Activated naive CD8-positive, alpha-beta T cell treated with anti-CD3 and anti-CD28 coated beads, Interleukin-2, amount 50 U/mL, for 24 hours (primary cell): Measurements from ENCODE around the gene CDKL5.

ENCODE experiments used
- ATAC-seq: fragments of 150-1000 bp; cut with Tn5 transposase; one replicate; pipeline ENCODE4 v1.10.0; 2021
- DNase-seq: peaks from one replicate; pipeline ENCODE4 v3.0.0; 2021
- H3K27ac Mint-ChIP-seq: one replicate; pipeline ENCODE4 v1.8.0; 2021; ENCODE audit warnings: mild to moderate bottlenecking, mixed read lengths
- H3K27me3 Mint-ChIP-seq: one replicate; pipeline ENCODE4 v1.8.0; 2021; ENCODE audit warnings: mixed read lengths
- H3K36me3 Mint-ChIP-seq: one replicate; pipeline ENCODE4 v1.8.0; 2021; ENCODE audit warnings: low read depth, mixed read lengths
- H3K4me1 Mint-ChIP-seq: one replicate; pipeline ENCODE4 v1.8.0; 2021; ENCODE audit warnings: mixed read lengths
- H3K4me3 Mint-ChIP-seq: one replicate; pipeline ENCODE4 v1.8.0; 2021; ENCODE audit warnings: mild to moderate bottlenecking, moderate library complexity, mixed read lengths
- H3K9me3 Mint-ChIP-seq: one replicate; pipeline ENCODE4 v1.8.0; 2021; ENCODE audit warnings: mixed read lengths

Gene CDKL5

GRCh38 chrX:18491587-18492340 is 66.4 kb downstream of the CDKL5 start:
- H3K27ac Mint-ChIP-seq: no peak overlapping the region
- H3K4me3 Mint-ChIP-seq: no peak overlapping the region
- no peak for ATAC-seq
- H3K4me1 Mint-ChIP-seq: no peaks in the 10 kb centered on the region
- no peaks in the 10 kb centered on the region for H3K27me3 Mint-ChIP-seq
- DNase-seq: no peak
- H3K9me3 Mint-ChIP-seq: no peaks in the 10 kb centered on the region
- no peaks in the 10 kb centered on the region for H3K36me3 Mint-ChIP-seq

- no peaks in the 10 kb centered on the region for H3K9me3 Mint-ChIP-seq
- ATAC-seq: no peak
- H3K36me3 Mint-ChIP-seq: no peaks in the 10 kb centered on the region
- H3K4me3 Mint-ChIP-seq: no peak overlapping the region
- peaks cover 10% of the 10 kb centered on the region for H3K4me1 Mint-ChIP-seq
- no peak for DNase-seq
- H3K27ac Mint-ChIP-seq: no peak overlapping the region
- no peaks in the 10 kb centered on the region for H3K27me3 Mint-ChIP-seq
Observed at GRCh38 chrX:18534949-18535348, 109.5 kb downstream of the CDKL5 start.

DNA sequence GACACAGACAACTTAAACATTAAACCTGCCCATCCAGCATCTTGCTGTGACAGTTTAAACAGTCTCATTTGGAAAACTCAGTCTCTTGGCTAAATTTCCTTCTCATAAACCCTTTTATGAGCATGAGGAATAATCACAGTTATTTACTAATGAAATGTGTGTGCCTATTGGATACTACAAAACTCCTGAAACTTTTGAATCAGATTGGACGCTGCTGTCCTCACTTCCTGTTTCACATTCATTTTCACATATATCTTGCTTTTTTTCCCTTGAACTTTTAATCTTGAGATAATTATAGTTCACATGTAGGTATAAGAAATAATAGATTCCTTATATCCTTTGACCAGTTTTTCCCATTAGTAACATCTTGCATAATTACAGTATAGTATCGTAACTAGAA is 111.7 kb downstream of the CDKL5 start:
- H3K36me3 Mint-ChIP-seq: no peaks in the 10 kb centered on the region
- H3K27me3 Mint-ChIP-seq: no peaks in the 10 kb centered on the region
- no peak for ATAC-seq
- H3K4me1 Mint-ChIP-seq: peaks cover 10% of the 10 kb centered on the region
- no peak for DNase-seq
- no peaks in the 10 kb centered on the region for H3K9me3 Mint-ChIP-seq
- no peak overlapping the region for H3K27ac Mint-ChIP-seq
- no peak overlapping the region for H3K4me3 Mint-ChIP-seq

DNA sequence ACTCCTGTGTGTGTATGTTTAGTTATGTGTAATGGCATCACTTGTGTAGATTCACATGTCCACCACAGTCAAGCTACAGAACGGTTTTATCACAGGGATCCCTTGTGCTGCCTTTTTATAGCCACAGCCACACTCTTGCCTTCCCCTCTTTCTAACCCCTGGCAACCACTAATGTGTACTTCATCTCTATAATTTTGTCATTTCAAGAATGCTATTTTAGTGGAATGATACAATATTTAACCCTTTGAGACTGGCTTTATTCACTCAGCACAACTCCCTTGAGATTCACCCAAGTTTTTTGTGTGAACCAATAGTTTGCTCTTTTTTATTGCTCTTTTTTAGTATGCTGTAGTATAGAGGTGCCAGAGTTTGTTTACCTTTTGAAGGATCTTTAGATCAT is 112.1 kb downstream of the CDKL5 start:
- no peak for DNase-seq
- peaks cover 10% of the 10 kb centered on the region for H3K4me1 Mint-ChIP-seq
- H3K27ac Mint-ChIP-seq: no peak overlapping the region
- no peak for ATAC-seq
- no peak overlapping the region for H3K4me3 Mint-ChIP-seq
- no peaks in the 10 kb centered on the region for H3K9me3 Mint-ChIP-seq
- H3K36me3 Mint-ChIP-seq: no peaks in the 10 kb centered on the region
- H3K27me3 Mint-ChIP-seq: no peaks in the 10 kb centered on the region

DNA sequence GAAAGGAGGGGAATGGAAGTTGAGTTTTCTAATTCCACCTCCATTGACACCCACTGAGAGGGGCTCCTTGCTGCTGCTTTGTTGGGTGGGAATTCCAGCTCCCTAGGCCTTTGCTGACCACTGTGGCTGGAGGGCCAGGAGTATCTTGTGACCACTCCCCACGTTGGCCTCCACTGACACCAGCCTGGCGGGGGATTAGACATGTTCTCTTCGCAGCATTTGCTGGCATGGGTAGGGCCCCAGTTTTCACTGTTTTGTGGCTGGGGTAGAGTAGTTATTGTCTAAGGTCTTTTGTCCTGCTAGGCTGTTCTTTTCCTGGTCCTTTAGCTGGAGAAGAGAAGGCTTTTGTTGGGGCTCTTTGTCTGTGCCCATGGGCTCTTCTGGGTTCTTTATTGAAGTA is 116.7 kb downstream of the CDKL5 start:
- H3K27ac Mint-ChIP-seq: no peak overlapping the region
- no peak for DNase-seq
- ATAC-seq: no peak
- H3K9me3 Mint-ChIP-seq: no peaks in the 10 kb centered on the region
- H3K4me3 Mint-ChIP-seq: no peak overlapping the region
- H3K36me3 Mint-ChIP-seq: no peaks in the 10 kb centered on the region
- H3K27me3 Mint-ChIP-seq: no peaks in the 10 kb centered on the region
- H3K4me1 Mint-ChIP-seq: peaks cover 3% of the 10 kb centered on the region

GRCh38 chrX:18542905-18543304 is 117.5 kb downstream of the CDKL5 start:
- Mint-ChIP-seq H3K27ac (no peak overlapping the region), H3K27me3 (no peaks in the 10 kb centered on the region), H3K4me3 (no peak overlapping the region), H3K36me3 (no peaks in the 10 kb centered on the region), H3K4me1 (no peaks in the 10 kb centered on the region), H3K9me3 (no peaks in the 10 kb centered on the region)
- DNase-seq (no peak), ATAC-seq (no peak)

GRCh38 chrX:18543738-18544137 is 118.3 kb downstream of the CDKL5 start:
- Mint-ChIP-seq H3K27ac (no peak overlapping the region), H3K4me1 (no peaks in the 10 kb centered on the region), H3K27me3 (no peaks in the 10 kb centered on the region), H3K9me3 (no peaks in the 10 kb centered on the region), H3K36me3 (no peaks in the 10 kb centered on the region), H3K4me3 (no peak overlapping the region)
- DNase-seq: no peak
- ATAC-seq: no peak

GRCh38 chrX:18545771-18546170 is 120.4 kb downstream of the CDKL5 start:
- Mint-ChIP-seq H3K9me3 (no peaks in the 10 kb centered on the region), H3K27ac (no peak overlapping the region)

DNA sequence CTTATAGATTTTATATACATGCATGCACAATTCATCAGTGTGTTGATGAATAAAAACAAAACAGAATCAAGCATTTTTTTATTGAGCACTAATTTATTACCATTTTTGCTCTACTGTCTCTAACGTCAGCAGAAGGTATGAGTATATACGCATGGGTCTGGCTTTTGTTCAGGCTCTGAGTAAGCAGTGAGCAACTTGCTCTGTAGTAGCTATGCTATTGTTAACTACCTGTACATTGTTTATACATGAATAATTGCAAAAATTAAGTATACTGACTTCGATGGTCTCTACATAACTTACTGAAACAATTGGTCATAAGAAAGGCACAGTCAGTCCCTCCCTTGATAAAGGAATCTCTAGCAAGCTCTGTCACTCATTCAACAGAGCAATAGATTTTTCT is 123.6 kb downstream of the CDKL5 start:
- no peaks in the 10 kb centered on the region for H3K4me1 Mint-ChIP-seq
- H3K4me3 Mint-ChIP-seq: no peak overlapping the region
- no peaks in the 10 kb centered on the region for H3K36me3 Mint-ChIP-seq
- H3K27ac Mint-ChIP-seq: no peak overlapping the region
- DNase-seq: no peak
- no peak for ATAC-seq
- H3K27me3 Mint-ChIP-seq: no peaks in the 10 kb centered on the region
- H3K9me3 Mint-ChIP-seq: no peaks in the 10 kb centered on the region

More at GRCh38 chrX:18545771-18546170, 120.4 kb downstream of the CDKL5 start:
- Mint-ChIP-seq H3K4me1 (no peaks in the 10 kb centered on the region), H3K4me3 (no peak overlapping the region), H3K27me3 (no peaks in the 10 kb centered on the region), H3K36me3 (no peaks in the 10 kb centered on the region)
- no peak for DNase-seq
- no peak for ATAC-seq

DNA sequence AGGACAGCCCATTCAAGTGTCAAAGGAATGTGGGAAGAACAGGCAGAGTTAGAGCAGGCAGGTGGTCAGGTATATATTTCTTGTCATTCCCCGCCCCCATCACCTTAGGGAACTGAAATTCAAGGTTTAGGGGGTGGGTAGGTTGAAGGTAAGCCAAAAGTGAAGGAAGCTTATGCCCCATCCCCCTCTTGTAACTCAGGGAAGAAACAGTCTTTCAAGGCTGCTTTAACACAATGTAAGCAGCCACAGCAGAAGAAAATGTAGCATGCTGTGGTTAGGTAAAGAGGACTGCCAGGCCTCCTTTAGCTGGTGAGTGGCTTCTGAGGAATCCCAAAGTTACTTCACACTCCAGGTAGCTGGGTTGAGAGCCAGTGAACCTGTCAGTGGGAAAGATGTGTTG is 124.2 kb downstream of the CDKL5 start:
- ATAC-seq (no peak), DNase-seq (no peak)
- Mint-ChIP-seq H3K9me3 (no peaks in the 10 kb centered on the region), H3K4me3 (no peak overlapping the region), H3K27ac (no peak overlapping the region), H3K27me3 (no peaks in the 10 kb centered on the region), H3K36me3 (no peaks in the 10 kb centered on the region), H3K4me1 (no peaks in the 10 kb centered on the region)

- H3K27ac Mint-ChIP-seq: no peak overlapping the region
- DNase-seq: no peak
- no peaks in the 10 kb centered on the region for H3K27me3 Mint-ChIP-seq
- no peak for ATAC-seq
- H3K36me3 Mint-ChIP-seq: no peaks in the 10 kb centered on the region
- H3K4me3 Mint-ChIP-seq: no peak overlapping the region
- no peaks in the 10 kb centered on the region for H3K9me3 Mint-ChIP-seq
- no peaks in the 10 kb centered on the region for H3K4me1 Mint-ChIP-seq
Observed at GRCh38 chrX:18557879-18558278, 132.5 kb downstream of the CDKL5 start.

DNA sequence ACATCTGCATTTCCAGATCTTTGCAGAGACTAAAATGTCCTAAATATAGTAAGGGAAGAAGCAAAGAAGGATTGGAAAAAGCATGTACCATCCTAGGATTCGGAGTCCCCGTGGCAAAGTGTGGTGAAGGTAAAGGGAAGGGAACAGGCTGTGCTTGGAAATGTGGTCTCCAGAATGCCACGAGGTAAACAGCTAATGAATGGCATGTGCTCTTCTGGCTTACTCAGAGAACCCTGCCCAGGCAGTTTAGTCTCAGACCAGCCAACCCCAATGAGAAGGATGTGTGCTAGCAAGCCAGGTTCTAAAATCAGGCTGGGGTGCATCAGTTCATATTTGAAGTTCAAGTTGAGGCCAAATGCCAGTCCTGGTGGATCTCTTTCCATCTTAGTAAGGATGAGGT is 133.4 kb downstream of the CDKL5 start:
- no peak overlapping the region for H3K4me3 Mint-ChIP-seq
- H3K36me3 Mint-ChIP-seq: no peaks in the 10 kb centered on the region
- ATAC-seq: no peak
- DNase-seq: no peak
- H3K27ac Mint-ChIP-seq: no peak overlapping the region
- H3K9me3 Mint-ChIP-seq: no peaks in the 10 kb centered on the region
- no peaks in the 10 kb centered on the region for H3K4me1 Mint-ChIP-seq
- H3K27me3 Mint-ChIP-seq: no peaks in the 10 kb centered on the region

GRCh38 chrX:18561020-18561419 is 135.6 kb downstream of the CDKL5 start:
- Mint-ChIP-seq H3K36me3 (no peaks in the 10 kb centered on the region), H3K27me3 (no peaks in the 10 kb centered on the region), H3K9me3 (no peaks in the 10 kb centered on the region), H3K4me1 (no peaks in the 10 kb centered on the region), H3K4me3 (no peak overlapping the region), H3K27ac (no peak overlapping the region)
- DNase-seq: no peak
- ATAC-seq: no peak

- H3K27ac Mint-ChIP-seq: no peak overlapping the region
- DNase-seq (no peak), ATAC-seq (no peak)
- H3K4me1 Mint-ChIP-seq: no peaks in the 10 kb centered on the region
- H3K4me3 Mint-ChIP-seq: no peak overlapping the region
- H3K9me3 Mint-ChIP-seq: no peaks in the 10 kb centered on the region
- H3K27me3 Mint-ChIP-seq: no peaks in the 10 kb centered on the region
- no peaks in the 10 kb centered on the region for H3K36me3 Mint-ChIP-seq
Observed at GRCh38 chrX:18565727-18566126, 140.3 kb downstream of the CDKL5 start.

- no peaks in the 10 kb centered on the region for H3K4me1 Mint-ChIP-seq
- H3K27me3 Mint-ChIP-seq: no peaks in the 10 kb centered on the region
- DNase-seq (no peak), ATAC-seq (no peak)
- H3K4me3 Mint-ChIP-seq: no peak overlapping the region
- H3K36me3 Mint-ChIP-seq: no peaks in the 10 kb centered on the region
- H3K27ac Mint-ChIP-seq: no peak overlapping the region
- H3K9me3 Mint-ChIP-seq: no peaks in the 10 kb centered on the region
Observed at GRCh38 chrX:18566748-18567147, 141.3 kb downstream of the CDKL5 start.

GRCh38 chrX:18573556-18573955 is 148.1 kb downstream of the CDKL5 start:
- no peak for DNase-seq
- ATAC-seq: no peak
- Mint-ChIP-seq H3K9me3 (no peaks in the 10 kb centered on the region), H3K36me3 (no peaks in the 10 kb centered on the region), H3K27ac (no peak overlapping the region), H3K4me3 (no peak overlapping the region), H3K27me3 (no peaks in the 10 kb centered on the region), H3K4me1 (no peaks in the 10 kb centered on the region)
